SK-N-SH (cell line): Measurements from ENCODE around the gene ARL3.

Experiments
- CTCF ChIP-seq: fragments of 200-600 bp; sonication (generic); IDR thresholded peaks from 2 replicates; pipeline ENCODE4 v1.6.1; 2017; ENCODE audit warnings: antibody characterized with exemption, mild to moderate bottlenecking, moderate library complexity
- REST ChIP-seq: IDR thresholded peaks from 2 replicates; pipeline ENCODE4 v1.6.1; 2012; ENCODE audit warnings: mild to moderate bottlenecking, low read depth, low read length, moderate library complexity
- YY1 ChIP-seq: IDR thresholded peaks from 2 replicates; pipeline ENCODE4 v1.4.0; 2012; ENCODE audit warnings: low read depth, mild to moderate bottlenecking

- TF ChIP-seq CTCF = no peak
- TF ChIP-seq REST = no peak
- no peak for TF ChIP-seq YY1
Measured at GRCh38 chr10:102648269-102648888, 65.8 kb downstream of the ARL3 start.
